NCI-H1105 (cell line): ENCODE results near the gene XAB2.
"Not testable (repeated sequence)": the region's sequence is repeated elsewhere in the genome, so short reads cannot be mapped to it uniquely, and the experiment has no call there.

ENCODE experiments used
- DNase-seq: peaks from one replicate; lab custom pipeline; 2025; lab: John Stamatoyannopoulos, UW

The XAB2 gene

DNA sequence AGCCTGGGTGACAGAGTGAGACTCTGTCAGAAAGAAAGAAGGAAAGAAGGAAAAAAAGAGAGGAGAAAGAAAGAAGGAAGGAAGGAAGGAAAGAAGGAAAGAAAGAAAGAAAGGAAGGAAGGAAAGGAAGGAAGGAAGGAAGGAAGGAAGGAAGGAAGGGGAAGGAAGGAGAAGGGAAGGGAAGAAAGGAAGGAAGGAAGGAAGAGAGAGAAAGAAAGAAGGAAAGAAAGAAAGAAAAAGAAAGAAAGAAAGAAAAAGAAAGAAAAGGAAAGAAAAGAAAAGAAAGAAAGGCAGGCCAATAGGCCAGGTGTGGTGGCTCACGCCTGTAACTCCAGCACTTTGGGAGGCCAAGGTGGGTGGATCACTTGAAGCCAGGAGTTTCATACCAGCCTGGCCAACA lies 51.9 kb downstream of the XAB2 start:
- not testable (repeated sequence) for DNase-seq

GRCh38 chr19:7575434-7576040 lies 53.8 kb downstream of the XAB2 start:
- no peak for DNase-seq

DNA sequence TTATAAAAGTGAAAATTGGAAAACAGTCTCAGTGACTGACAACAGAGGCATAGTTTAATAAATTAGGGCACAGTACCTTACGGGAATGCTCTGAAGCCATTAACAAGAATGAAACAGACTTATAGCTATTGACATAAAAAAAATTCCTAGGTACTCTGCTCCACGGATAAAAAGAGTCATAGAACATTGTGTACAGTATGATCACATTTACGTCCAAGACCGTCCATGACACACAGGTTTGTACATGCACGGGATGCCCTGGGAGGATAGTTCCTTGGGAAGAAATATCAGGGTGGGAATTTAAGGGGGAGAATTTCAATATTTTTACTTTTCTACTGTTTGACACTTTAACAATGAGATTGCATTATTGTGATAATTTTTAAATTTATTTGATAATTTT lies 58.6 kb downstream of the XAB2 start:
- DNase-seq, result no peak
